OCI-LY1 (cell line): ENCODE measurements around the gene MTMR12.

Experiments used
- EZH2 ChIP-seq: fragments of 200-600 bp; sonication (generic), shearing (Covaris generic); IDR thresholded peaks from 2 replicates; pipeline ENCODE4 v1.8.0; 2017; ENCODE audit warnings: borderline replicate concordance, mixed run types, mild to moderate bottlenecking, antibody characterized with exemption, low read length, moderate library complexity, mixed read lengths
- TF ChIP-seq, protein P1 (sequence below): fragments of 200-600 bp; sonication (generic), shearing (Covaris generic); IDR thresholded peaks from 2 replicates; pipeline ENCODE4 v1.5.1; 2017; ENCODE audit warnings: mild to moderate bottlenecking, antibody characterized with exemption, low read length, moderate library complexity, mixed read lengths

DNA sequence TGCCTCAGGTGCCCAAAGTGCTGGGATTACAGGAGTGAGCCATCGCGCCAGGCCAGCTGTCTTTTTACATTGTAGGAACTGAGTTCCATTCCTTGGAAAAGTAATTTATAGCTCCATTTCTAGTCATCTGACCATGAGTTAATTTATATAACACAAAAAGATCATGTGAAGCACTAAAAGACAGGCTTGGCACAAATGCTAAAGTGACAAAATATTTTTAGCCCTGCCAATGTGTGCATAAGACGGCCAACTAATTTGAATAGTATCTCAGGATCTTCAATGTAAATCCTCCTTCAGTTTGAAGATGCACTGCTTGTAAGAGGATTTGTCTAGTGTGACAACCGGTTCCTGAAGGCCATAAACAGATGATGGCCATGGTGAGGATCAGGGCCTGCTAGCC is 49.1 kb downstream of the MTMR12 start:
- TF ChIP-seq, protein P1, sequence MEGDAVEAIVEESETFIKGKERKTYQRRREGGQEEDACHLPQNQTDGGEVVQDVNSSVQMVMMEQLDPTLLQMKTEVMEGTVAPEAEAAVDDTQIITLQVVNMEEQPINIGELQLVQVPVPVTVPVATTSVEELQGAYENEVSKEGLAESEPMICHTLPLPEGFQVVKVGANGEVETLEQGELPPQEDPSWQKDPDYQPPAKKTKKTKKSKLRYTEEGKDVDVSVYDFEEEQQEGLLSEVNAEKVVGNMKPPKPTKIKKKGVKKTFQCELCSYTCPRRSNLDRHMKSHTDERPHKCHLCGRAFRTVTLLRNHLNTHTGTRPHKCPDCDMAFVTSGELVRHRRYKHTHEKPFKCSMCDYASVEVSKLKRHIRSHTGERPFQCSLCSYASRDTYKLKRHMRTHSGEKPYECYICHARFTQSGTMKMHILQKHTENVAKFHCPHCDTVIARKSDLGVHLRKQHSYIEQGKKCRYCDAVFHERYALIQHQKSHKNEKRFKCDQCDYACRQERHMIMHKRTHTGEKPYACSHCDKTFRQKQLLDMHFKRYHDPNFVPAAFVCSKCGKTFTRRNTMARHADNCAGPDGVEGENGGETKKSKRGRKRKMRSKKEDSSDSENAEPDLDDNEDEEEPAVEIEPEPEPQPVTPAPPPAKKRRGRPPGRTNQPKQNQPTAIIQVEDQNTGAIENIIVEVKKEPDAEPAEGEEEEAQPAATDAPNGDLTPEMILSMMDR, result no peak
- TF ChIP-seq EZH2, result no peak
